GM21360 (cell line): ENCODE data around the gene SPTB.

Experiments
- ATAC-seq: cut with Tn5 transposase; IDR thresholded peaks from one replicate; pipeline ENCODE4 v1.9.1; 2021; ENCODE audit warnings: mild to moderate bottlenecking, moderate library complexity; ENCODE audit not compliant: unreplicated experiment

Gene SPTB

DNA sequence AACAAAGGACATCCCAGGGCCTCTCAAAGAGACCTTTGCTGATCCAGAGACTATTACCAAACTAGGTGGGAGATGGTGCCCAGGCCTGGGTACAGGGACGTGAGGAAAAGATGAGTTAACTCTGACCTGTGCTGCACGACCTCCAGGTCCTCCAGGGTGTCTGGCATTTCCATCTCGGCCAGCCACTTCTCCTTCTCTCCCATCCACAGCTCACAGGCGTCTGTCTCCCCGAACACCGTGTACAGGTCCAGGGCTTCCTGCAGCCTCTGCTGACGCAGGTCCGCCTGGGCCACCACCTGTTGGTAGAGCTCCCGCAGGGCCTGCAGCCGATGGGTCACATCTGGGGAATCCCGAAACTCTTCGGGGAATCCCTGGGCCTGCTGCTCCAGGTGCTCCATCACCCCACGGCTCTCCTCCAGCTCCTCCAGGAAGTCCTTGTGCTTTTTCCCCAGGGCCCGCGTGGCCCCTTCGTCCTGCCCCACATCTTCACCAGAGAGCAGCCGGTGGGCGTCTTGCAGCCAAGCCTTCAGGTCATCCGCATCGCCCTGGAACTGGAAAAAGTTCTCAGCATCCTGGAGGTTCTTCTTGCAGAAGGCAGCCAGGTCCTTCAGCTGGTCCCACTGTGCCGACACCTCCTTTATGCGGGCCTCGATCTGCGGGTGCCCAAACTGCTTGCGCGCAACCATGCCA is 86.7 kb downstream of the SPTB start:
- ATAC-seq: no peak

DNA sequence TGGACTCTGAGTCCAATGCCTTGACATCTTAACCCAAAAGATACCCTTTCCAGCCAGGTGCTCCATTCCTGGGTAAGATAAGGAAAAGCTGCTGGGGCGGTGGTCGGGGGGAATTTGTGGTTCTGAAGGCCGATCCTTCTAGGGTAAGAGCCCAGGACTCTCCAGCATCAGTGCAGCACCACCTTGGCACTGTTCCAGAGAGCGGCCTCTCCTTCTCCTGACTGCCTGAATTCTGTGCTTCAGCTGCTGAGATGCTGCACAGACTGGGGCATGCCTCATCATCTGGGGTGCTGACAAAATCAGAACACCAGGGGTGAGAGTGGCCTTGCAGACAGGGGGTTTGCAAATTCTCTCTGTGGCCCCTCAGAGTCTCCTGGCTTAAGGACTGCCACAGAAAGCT is 87.5 kb downstream of the SPTB start:
- ATAC-seq: no peak

DNA sequence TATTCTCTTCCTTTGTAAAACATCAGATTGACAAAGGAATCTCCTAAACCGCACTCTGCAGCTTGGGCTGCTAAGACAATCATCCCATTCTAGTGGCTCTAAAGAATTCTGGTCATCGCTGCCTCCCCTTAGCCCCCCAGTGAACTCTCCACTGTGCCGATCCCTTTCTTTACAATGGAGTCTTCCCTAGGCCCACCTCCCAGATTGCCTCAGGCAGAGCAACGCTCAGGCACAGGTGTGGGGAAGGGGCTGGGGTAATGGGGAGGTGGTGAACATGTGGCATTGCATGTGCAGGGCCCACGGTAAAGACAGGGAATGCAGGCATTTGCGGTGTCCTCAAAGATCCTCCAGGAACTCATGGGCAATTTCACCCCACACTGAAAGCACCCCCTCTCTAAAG is 89.2 kb downstream of the SPTB start:
- no peak for ATAC-seq

DNA sequence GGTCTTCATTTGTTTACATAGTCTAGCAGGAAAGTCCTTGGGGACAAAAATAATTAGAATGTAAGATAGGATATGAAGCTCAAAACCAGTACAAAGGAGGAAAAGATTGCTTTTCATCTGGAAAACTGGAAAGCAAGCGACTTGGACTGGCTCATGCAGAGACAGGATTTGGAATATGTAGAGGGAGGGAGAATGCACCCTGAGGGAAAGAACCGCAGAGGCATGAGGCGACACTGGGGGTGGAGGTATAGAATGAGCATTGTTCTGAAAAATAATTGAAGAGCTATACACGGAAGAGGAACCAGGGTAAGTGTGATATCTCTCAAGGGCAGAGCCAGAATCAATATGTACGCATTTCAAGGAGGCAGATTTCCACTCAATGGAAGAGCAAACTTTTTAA is 90.0 kb downstream of the SPTB start:
- no peak for ATAC-seq

DNA sequence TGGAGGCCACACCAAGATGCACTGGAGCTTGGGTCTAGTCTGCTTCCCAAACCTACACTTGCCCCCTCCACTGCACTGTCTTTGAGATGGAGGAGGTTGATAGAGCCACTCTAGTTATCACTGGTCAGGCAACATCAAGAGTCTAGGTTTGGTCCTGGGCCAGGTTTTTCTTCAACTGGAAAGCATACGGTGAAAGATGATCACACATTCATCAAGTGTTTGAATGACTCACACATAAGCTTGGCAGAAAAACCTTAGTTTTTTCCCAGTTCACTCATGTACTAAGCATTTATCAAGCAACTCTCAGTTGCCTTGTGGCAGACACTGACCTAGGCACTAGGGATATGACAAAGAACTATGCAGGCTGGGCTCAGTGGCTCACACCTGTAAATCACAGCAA is 91.0 kb downstream of the SPTB start:
- no peak for ATAC-seq

DNA sequence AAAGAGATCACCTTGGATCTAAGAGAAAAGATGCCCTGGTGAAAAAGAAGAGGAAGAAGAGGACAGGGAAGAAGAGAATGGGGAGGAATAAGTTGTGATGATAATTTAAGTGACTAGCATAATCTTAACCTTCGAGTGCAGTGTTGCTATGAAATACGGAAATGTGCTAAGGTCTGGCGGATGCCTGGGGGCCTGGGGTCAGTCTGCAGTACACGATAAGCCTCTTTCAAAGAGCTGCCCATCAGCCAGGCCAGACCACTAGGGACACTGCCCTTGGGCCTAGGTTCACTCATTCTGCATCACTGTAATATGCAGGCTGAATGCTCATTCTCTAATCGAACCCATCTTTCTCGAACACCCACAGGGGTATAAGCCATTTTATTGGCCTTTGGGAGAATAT is 92.1 kb downstream of the SPTB start:
- ATAC-seq: no peak

DNA sequence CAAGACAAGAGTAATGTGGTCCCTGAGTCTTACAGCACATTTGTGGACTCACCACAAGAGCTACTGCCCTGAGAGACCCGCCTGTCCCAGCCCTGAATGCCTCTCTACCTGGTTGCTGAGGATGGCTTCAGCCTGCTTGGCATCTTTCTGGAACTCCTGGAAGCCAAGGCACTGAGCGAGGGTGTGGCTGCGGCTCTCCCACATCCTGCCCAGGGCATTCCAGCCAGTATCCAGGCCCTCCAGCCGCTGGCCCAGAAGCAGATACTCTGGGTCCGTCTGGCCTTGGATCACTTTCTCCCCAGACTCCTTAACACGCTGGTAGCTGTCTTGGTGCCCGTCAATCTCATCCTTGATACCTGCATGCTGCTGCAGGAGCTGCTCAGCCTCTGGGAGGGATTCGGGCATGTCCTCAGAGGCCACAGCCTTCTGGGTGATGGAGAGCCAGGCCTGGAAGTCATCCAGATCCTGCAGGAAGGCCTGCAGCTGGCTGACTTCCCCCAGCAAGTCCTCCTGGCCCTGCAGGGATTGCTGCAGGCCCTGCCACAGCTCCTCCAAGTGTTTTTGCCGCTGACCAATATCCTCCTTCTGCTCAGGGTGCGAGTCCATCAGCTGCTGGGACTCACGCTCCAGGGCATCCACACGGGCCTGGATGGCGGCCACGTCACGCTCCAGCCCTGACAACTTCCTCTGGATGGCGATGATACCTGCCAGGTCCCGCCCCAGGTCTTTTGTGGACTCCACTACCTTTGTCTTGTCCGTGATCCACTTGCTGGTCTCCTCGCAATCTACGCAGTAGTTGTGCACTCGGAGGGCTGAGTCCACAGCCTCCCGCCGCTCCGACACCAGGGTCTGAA is 93.2 kb downstream of the SPTB start:
- ATAC-seq: no peak

DNA sequence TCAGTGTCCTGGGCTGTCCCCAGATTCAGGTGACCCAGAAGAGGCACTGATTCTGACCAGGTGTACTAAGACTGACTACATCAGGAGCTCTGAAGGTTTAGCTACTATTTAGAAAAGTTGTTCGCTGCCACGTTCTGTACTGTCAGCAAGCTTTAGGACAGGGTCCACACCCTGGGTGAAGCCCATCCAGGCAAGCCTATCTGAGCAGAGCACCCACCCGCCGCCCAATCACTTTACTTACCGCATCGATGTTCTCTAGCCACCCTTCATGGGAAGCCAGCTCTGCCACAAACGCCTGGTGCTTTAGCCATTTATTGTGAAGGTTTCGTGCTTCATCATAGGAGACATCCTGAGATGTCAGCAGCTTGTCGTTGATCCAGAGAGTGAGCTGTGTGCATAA is 95.7 kb downstream of the SPTB start:
- no peak for ATAC-seq

DNA sequence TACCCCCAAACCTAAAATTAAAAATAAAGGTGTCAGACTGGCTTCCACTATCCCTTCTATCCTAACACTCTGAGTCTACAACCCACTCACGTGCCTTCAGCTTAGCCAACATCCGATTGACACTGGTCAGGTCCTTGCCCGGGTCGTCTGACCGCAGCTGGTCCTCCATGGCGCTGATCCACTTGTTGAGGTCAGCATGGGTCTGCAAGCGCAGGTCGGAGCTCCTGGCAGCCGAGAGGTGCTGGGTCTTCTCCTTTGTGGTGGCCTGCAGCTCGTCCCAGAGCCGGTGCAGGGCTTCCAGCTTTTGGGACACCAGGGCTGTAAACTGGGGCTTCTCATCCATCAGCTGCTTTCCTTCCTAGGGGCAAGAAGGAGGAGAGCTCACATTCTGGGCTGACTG is 97.5 kb downstream of the SPTB start:
- ATAC-seq: no peak

DNA sequence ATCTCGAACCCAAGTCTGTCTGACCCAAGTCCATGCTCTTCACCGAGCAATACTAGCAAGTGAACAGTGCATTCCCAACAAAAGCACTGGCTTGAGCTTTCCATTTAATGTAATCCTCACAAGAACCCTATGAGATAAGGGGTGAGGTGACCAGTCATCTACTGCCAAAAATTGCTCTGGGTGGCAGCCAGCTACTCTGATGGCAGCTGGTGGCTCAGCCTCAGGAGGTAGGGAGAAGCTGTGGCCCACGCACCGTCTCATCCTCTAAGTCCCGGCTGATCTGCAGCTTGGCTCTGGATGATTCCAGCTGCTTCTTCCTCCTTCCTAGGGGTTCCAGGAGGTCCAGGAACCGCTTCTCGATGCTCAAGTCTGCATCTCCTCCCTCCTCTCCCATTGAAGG is 100.2 kb downstream of the SPTB start:
- no peak for ATAC-seq

DNA sequence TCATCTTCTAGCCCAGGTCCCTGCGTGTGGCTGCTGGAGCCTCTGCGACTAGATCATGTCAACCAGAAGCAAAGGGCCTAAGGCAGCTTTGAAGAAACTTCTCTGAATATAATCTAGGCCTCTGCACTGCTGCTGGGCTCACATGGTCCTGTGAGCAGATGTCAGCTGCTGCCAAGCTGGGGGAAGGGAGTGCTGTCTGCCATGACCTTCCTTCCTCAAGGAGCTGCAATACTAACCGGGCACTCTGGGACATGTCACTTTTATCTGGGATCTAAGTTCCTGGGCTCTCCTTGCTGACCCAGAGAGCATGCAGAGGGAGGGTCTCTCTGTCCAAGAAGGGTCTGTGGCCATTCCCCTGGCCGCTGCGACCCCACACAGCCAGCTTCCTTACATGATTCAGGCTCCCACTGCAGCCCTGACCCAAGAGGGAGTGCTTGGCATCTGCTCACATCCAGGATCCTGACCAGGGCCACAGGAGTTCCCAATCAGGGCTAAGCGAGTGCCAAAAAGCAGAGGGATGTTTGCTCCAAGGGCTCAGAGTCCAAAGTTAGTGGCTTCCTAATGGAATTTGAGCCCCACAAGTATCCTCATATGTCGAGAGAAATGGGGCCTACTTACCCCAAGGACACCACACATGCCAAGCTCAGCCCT is 101.5 kb downstream of the SPTB start:
- no peak for ATAC-seq

DNA sequence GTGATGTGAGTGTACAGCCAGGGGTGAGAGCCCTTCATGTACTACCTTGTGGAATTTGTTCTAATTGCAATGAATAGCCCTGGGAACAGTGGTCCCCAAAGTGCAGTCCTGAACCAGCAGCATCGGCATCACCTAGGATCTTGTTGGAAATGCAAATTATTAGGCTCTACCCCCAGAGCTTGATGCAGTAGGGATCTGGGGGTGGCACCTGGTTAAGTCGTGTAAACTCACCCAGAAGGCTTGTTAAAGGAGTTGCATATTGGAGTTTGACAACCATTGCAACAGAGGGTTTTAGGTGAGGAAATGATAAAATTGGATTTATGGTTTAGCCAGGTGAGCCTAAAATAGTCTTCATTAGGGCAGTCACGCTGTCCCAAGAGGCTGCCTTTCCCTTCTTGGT is 102.2 kb downstream of the SPTB start:
- ATAC-seq: no peak

DNA sequence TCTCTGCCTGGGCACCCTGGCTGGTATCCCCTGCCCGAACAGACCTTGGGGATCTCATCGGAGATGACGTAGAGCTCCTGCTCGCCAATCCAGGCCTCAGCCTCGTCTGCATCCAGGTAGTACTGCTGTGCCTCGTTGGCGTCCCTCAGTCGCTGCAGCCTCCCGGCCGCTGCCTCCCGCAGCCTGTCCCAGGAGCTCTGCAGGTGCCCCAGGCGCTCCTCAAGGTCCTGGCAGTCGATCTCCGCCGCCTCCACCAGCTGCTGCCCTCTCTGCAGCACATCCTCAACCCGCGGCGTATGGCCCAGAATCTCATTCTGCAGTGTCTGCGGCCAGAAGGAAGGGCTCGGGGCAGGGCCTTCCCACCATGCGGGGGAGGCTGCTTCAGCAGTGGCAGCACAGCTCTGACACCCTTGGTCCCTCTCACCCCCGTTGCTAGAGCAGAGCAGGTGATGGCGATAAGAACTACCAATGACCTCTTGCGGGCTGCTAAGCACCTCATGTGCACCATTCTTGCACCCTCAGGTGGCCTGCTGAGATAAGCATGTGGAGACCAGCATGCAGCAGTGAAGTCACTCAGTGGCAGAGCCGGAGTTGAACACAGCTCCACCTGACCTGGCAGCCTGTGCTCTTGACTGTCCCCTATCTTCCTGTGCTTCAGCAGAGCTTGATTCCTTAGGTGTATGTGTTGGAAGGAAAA is 104.5 kb downstream of the SPTB start:
- ATAC-seq: no peak

DNA sequence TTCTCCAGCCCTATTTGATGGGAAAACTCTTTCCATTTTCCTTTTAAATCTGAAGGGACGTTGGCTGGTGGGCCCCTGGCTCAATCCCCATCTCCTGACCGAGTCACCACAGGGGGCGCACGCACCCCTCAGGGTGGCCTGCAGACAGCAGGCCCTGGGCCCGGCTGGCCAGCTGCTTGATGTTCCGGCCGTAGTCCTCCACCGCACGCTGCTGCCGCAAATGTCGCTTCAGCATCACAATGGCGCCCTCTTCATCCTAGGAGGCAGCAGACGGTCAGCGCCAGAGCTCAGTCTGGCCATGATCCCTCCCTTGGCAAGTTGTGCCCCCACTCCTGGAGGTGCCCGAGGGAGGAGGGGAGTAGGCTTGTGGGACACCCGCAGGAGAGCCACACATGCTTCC is 105.4 kb downstream of the SPTB start:
- no peak for ATAC-seq

DNA sequence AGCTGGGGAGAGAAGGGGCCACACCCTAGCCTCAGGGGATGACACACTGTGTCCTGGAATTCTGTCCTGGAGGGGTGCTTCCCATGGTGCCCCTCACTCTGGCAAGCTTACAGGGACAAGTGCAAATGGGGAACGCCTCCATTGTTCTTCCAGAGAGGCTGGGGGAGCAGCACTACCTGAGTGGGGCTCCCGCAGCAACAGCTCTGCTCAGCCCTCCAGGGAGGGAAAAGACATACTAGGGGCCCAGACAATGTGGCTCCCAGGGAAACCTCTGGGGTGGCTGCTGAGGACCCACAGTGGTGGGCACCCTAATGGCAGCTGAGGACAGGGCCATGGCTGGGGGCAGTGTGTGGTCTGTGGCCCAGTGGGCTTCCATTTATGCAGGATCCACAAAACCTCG is 106.1 kb downstream of the SPTB start:
- ATAC-seq: no peak

DNA sequence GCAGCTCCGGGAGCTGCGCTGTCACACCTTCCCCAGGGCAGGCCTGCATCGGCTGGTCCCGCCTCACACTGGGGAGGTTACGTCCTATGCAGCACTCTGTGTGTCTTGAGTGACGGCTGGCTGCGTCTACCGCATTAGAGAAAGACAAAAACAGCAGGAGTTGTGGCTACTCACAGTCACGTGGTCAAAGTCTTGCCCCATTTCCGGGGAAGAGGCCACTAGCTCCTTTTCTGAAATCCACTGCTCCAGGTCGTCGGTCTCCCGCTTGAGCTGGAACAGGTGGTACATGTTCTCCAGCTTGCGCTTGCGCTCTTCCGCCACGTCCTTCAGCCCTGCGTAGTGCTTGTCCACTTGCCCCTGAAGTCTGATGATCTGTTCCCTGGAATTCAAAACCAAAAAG is 106.7 kb downstream of the SPTB start:
- no peak for ATAC-seq

DNA sequence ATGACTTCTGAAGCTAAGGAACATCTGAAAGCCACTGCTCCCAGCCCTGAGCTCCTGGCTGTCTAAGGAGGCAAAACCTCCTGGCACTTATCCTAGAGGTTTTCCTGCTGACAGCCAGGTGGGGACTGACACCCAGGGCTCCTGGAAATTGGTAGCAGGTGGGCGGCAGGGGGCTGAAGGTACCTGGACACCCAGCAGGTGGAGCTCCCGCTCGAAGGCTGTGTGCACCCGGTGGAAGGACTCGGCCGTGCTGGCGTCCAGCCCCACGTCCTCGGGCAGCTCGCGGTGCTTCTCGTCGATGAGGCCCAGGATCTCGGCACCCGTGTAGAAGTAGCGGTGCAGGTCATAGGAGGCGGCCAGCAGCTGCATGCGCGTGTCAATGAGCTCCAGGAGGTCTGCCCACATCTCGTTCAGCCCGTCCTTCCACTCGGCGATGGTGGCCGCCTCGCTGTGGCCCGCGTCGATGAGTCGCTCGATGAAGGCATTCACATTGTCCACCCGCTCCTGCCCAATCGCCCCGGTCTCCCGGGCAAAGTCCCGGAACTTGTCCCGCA is 107.2 kb downstream of the SPTB start:
- ATAC-seq: no peak

DNA sequence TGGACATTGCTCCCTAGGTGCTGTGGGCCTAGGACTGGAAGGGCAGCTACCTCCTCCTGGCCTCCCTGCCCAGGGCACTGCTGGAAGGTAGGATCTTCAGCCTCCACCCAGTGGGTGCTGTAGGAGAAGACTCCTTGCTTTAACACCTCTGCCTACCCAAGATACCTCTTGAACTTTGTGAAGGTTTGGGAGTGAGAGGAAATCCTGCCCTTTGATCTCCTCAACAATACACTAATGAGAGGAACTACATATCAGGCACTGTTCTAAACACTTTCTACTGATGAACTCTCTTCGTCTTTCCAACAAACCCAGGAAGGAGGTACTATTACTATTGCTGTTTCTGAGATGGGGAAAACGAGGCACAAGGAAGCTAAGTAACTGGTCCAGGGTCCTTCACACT is 108.5 kb downstream of the SPTB start:
- no peak for ATAC-seq

DNA sequence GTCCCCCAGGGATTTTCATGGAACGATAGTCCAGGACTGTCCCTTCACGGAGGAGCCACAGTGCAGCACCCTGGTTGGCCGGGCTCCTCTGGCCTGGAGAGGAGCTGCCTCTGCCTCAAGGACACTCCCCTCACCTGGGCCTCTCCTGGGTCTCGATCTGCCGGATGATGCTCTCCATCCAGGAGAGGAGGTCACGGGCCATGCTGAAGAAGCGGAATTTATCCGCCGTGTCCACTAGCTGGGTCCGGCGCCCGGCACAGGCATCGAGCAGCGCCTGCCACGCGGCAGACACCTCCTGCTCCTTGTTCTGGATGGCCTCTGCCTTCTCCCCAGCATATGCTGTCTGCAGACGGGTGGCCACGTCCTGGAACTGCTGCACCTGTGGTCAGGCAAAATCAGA is 109.0 kb downstream of the SPTB start:
- ATAC-seq: no peak

DNA sequence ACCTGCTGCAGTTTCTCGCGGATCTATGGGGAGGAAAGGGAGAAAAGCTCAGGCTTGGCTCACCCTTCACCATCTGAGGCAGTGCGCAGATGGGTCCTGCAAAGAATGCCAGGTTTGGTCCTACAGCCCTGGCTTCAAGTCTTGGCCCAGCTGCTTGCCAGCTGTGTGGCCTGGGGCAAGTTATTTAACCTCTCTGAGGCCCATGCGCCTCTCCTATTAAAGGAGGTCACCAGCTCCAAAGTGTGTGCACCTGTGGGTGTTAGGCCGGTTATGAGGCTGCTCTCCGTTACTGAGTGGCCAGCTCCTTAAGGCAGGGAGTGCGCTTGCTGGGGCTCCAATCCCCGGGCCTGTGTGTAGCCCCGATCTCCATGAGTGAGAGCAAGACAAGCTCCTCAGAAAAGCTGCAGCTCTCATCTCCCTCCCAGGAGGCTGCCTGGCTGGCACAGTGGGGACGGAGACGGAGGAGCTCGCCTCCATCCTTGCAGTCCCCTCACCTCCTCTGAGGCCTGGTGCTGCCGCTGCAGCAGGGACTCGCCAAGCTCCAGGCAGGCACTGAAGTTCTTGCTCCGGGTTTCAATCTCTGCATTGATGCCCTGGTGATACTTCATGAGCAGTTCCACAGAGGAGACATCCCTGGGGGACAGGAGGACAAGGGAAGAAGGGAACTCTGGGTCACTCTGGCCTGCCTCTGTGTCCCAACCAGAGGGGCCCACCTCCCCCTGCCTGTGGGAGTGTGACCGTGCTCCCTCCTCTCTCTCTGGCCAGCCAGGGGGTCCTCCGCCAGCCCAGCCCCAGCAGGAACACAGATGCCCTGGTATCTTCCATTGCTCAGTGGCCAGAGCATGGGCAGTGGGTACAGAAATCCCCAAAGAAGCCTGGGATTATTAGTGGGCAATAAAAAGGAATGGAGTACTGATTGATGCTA is 110.3 kb downstream of the SPTB start:
- no peak for ATAC-seq
